Osteocyte (in vitro differentiated cells): ENCODE results near the gene SULT2B1. TPM values are rescaled to one million over a fixed set of nuclear protein-coding genes. Genes with fewer than 3 reads are reported as not detected.

Experiments used
- DNase-seq: peaks from one replicate; pipeline ENCODE4 v3.0.0; 2021; ENCODE audit warnings: mixed read lengths; ENCODE audit not compliant: unreplicated experiment; ENCODE audit errors: extremely low spot score
- H3K27ac Mint-ChIP-seq: one replicate; pipeline ENCODE4 v1.8.0; 2021; ENCODE audit warnings: mild to moderate bottlenecking, mixed read lengths; ENCODE audit not compliant: unreplicated experiment
- H3K27me3 Mint-ChIP-seq: one replicate; pipeline ENCODE4 v1.8.0; 2021; ENCODE audit warnings: mixed read lengths; ENCODE audit not compliant: unreplicated experiment
- H3K36me3 Mint-ChIP-seq: one replicate; pipeline ENCODE4 v1.8.0; 2021; ENCODE audit warnings: mixed read lengths; ENCODE audit not compliant: unreplicated experiment
- H3K4me1 Mint-ChIP-seq: one replicate; pipeline ENCODE4 v1.8.0; 2021; ENCODE audit warnings: mixed read lengths; ENCODE audit not compliant: unreplicated experiment
- H3K4me3 Mint-ChIP-seq: one replicate; pipeline ENCODE4 v1.8.0; 2021; ENCODE audit warnings: mild to moderate bottlenecking, moderate library complexity, mixed read lengths; ENCODE audit not compliant: unreplicated experiment
- H3K9me3 Mint-ChIP-seq: one replicate; pipeline ENCODE4 v1.8.0; 2021; ENCODE audit warnings: mixed read lengths; ENCODE audit not compliant: unreplicated experiment
- long read RNA-seq: library from polyadenylated mRNA; unstranded; transcript quantifications from one replicate; pipeline ENCODE4 v2.0.0, GENCODE V29; 2021
- total RNA-seq: library from RNA; stranded (reverse); gene quantifications from 2 replicates; pipeline ENCODE4 v1.2.1, GENCODE V29; 2021
- TF ChIP-seq, protein P1 (sequence below): fragments of 200-600 bp; sonication (generic); IDR thresholded peaks from 2 replicates; pipeline ENCODE4 v1.5.0; 2021; ENCODE audit warnings: antibody characterized with exemption, mild to moderate bottlenecking, moderate library complexity

Gene SULT2B1
- total RNA-seq, result not detected in 2 replicates
- long read RNA-seq, partial matches to known transcripts, result 0 of 1 reads
- long read RNA-seq, other reads (novel, unspliced or antisense), result 1 of 1 reads

DNA sequence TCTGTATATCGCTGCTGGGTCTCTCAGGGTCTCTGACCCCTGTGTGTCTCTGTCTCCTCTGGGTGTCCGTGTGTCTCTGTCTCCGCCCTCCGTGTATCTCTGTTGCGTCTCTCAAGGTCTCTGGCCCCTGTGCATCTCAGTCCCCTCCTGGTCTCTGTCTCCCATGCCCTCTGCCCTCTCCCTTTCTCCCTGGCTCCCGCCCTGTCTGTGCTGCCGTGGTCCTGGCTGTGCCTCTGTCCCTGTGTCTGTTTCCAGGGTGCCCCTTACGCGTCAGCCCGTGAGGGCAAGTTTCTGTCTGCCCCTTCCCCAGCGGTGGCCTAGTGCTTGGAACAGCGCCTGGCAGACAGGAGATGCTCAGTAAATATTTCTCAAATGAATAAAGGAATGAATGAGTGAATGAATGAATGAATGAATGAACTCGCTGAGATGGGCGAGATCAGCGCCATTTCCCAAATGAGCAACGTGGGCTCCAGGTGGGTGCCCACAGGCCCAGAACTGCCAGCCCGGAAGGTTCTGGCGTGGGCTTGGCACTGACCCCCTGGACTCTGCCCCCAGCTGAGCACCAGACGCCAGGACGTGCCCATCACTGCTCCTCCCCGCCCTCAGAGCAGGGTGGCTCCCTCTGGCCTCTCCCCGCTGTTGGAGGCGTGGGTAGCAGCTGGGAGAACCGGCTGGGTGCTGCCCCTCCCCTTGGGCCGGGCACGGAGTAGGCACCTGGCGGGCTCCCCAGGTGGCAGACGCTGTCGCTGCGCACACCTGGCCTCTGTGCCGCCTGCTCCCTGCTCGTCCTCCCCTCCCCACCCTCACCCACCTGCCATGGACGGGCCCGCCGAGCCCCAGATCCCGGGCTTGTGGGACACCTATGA lies at the start of gene SULT2B1:
SULT2B1 (plus strand) TSS at position 736 of the 866 bp plus-strand sequence; CDS start at position 817, 81 bp downstream.
- H3K27me3 Mint-ChIP-seq, result peaks cover 4% of the 10 kb centered on the region
- peaks cover 10% of the 10 kb centered on the region for H3K4me1 Mint-ChIP-seq
- no peak within 1 kb of the TSS for H3K4me3 Mint-ChIP-seq
- DNase-seq, result no peak
- H3K27ac Mint-ChIP-seq, result no peak within 1 kb of the TSS
- H3K36me3 Mint-ChIP-seq, result no peaks in the 10 kb centered on the region
- TF ChIP-seq, protein P1, sequence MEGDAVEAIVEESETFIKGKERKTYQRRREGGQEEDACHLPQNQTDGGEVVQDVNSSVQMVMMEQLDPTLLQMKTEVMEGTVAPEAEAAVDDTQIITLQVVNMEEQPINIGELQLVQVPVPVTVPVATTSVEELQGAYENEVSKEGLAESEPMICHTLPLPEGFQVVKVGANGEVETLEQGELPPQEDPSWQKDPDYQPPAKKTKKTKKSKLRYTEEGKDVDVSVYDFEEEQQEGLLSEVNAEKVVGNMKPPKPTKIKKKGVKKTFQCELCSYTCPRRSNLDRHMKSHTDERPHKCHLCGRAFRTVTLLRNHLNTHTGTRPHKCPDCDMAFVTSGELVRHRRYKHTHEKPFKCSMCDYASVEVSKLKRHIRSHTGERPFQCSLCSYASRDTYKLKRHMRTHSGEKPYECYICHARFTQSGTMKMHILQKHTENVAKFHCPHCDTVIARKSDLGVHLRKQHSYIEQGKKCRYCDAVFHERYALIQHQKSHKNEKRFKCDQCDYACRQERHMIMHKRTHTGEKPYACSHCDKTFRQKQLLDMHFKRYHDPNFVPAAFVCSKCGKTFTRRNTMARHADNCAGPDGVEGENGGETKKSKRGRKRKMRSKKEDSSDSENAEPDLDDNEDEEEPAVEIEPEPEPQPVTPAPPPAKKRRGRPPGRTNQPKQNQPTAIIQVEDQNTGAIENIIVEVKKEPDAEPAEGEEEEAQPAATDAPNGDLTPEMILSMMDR, result no peak
- H3K9me3 Mint-ChIP-seq, result no peaks in the 10 kb centered on the region

DNA sequence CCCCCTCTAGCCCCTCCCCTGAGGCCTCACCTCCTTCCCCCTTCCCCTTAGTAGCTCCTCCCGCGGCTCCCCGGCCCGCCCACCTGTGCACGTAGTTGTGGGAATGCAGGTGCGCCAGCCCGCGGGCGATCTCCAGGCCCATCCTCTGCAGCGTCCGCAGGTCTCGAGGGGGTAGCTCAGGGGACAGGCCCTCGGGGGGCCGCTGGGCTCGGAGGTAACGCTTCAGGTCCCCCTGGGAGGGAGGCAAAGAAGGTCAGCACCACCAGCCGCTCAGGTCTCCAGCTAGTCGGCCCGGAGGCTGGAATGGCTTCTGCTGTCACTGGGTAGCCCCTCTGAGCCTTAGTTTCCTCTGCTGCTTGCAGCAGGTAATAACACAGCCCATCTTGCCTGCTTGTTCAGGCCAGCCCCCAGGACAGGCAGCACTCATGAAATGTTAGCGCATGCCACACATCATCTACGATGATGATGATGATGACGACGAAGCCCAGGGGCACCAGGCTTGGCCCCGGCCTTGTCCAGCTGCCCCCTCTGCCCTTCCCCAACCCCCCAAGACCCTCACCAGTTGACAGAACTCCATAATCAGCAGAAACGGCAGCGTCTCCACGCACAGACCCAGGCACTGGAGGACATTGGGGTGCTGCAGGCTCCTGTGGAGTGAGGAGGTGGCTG lies 49.5 kb upstream of the SULT2B1 start:
- no peaks in the 10 kb centered on the region for H3K9me3 Mint-ChIP-seq
- no peaks in the 10 kb centered on the region for H3K36me3 Mint-ChIP-seq
- H3K4me3 Mint-ChIP-seq, result no peak overlapping the region
- DNase-seq, result no peak
- H3K27me3 Mint-ChIP-seq, result peaks cover 11% of the 10 kb centered on the region
- H3K4me1 Mint-ChIP-seq, result peaks cover 6% of the 10 kb centered on the region
- H3K27ac Mint-ChIP-seq, result no peak overlapping the region
- TF ChIP-seq, protein P1, result no peak

DNA sequence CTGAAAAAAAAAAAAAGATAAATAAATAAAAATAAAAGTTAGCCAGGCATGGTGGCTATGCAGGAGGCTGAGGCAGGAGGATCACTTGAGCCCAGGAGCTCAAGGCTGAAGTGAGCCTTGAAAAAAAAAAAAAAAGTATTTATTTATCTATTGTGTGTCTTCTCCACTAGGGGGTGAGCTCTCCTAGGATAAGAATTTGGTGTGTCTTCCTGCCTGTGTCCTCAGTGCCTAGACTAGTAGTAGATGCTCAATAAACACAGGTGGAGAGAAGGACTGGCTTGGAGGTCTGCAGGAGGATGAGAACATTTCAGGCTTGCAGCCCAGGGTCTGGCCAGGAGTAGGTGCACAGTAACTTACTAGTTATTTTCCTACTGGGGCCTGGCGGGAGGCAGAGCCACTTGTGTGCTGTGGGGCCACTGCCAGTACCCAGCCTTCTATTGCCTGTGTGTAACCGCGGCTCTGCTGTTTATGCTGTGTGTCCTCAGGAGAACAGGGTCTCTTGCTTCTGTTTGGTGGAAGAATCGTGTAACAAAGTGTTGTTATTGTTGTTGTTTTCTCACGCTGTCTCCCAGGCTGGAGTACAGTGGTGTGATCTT lies 45.7 kb upstream of the SULT2B1 start:
- no peaks in the 10 kb centered on the region for H3K9me3 Mint-ChIP-seq
- H3K36me3 Mint-ChIP-seq, result no peaks in the 10 kb centered on the region
- peaks cover 9% of the 10 kb centered on the region for H3K27me3 Mint-ChIP-seq
- H3K4me3 Mint-ChIP-seq, result no peak overlapping the region
- TF ChIP-seq, protein P1, result peak; percentile 54
- H3K4me1 Mint-ChIP-seq, result peaks cover 8% of the 10 kb centered on the region
- no peak for DNase-seq
- H3K27ac Mint-ChIP-seq, result no peak overlapping the region

DNA sequence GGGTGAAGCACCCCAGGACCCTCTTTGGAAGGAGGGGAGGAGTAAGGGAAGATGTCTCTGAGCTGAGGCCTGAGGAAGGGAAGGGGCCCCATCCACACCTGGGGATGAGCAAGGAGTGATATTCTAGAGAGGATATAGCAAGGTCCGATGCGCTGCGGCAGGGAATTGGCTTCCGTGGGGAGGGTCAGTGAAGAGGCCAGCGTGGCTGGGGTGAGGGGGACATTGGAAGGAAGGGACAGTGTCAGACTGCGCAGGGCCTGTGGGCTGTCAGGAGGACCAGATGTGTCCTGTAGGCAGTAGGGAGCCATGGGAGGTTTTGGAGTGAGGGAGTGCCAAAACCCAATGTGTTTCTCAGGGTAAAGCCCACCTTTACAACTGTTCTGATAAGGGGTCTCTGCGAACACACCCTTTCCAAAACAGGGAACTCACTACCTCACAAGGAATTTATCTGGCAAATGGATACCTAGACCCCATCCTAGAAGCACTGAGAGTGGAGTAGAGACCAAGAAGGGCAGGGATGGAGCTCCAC lies 44.0 kb upstream of the SULT2B1 start:
- Mint-ChIP-seq H3K27ac (no peak overlapping the region), H3K4me3 (no peak overlapping the region)
- no peak for DNase-seq

More for the DNA sequence above, 44.0 kb upstream of the SULT2B1 start:
- TF ChIP-seq, protein P1, result no peak
- Mint-ChIP-seq H3K9me3 (no peaks in the 10 kb centered on the region), H3K27me3 (peaks cover 9% of the 10 kb centered on the region), H3K4me1 (peaks cover 7% of the 10 kb centered on the region), H3K36me3 (no peaks in the 10 kb centered on the region)
